Type B pancreatic cell (in vitro differentiated cells): Measurements from ENCODE around the gene AZIN2. TPM values are rescaled to one million over a fixed set of nuclear protein-coding genes. Genes with fewer than 3 reads are reported as not detected.

Experiments
- DNase-seq: peaks from one replicate; pipeline ENCODE4 v3.0.0; 2021; ENCODE audit warnings: mixed read lengths; ENCODE audit not compliant: unreplicated experiment; ENCODE audit errors: extremely low spot score
- H3K27ac Mint-ChIP-seq: 2 replicates; pipeline ENCODE4 v1.8.0; 2021; ENCODE audit warnings: mild to moderate bottlenecking, mixed read lengths
- H3K27me3 Mint-ChIP-seq: 2 replicates; pipeline ENCODE4 v1.8.0; 2021; ENCODE audit warnings: mixed read lengths
- H3K36me3 Mint-ChIP-seq: 2 replicates; pipeline ENCODE4 v1.8.0; 2021; ENCODE audit warnings: mixed read lengths
- H3K4me1 Mint-ChIP-seq: one replicate; pipeline ENCODE4 v1.8.0; 2021; ENCODE audit warnings: mixed read lengths; ENCODE audit not compliant: unreplicated experiment
- H3K4me3 Mint-ChIP-seq: 2 replicates; pipeline ENCODE4 v1.8.0; 2021; ENCODE audit warnings: mild to moderate bottlenecking, mixed read lengths
- H3K9me3 Mint-ChIP-seq: 2 replicates; pipeline ENCODE4 v1.8.0; 2021; ENCODE audit warnings: mixed read lengths
- CTCF ChIP-seq: fragments of 200-600 bp; sonication (generic); conservative IDR thresholded peaks from 2 replicates; pipeline ENCODE4 v1.5.0; 2021; ENCODE audit warnings: antibody characterized with exemption, mild to moderate bottlenecking
- long read RNA-seq: library from polyadenylated mRNA; unstranded; transcript quantifications from one replicate; pipeline ENCODE4 v2.0.0, GENCODE V29; 2020
- total RNA-seq: library from RNA; stranded (reverse); gene quantifications from 2 replicates; pipeline ENCODE4 v1.2.1, GENCODE V29; 2021; ENCODE audit warnings: low replicate concordance

The AZIN2 gene
- 5.1 and 8.9 TPM in 2 replicates for total RNA-seq
- long read RNA-seq, partial matches to known transcripts: 0 of 3 reads
- long read RNA-seq, other reads (novel, unspliced or antisense): 3 of 3 reads

GRCh38 chr1:33080885-33081553, at the start of gene AZIN2:
Gene AZIN2 (plus strand): TSS chr1:33081153. CDS start chr1:33082250, 1,097 bp downstream.
- TF ChIP-seq CTCF: peak; percentile 35
- peak within 1 kb of the TSS; percentile 83 for H3K4me3 Mint-ChIP-seq
- H3K4me1 Mint-ChIP-seq: peaks cover 10% of the 10 kb centered on the region
- no peaks in the 10 kb centered on the region for H3K36me3 Mint-ChIP-seq
- peak; percentile 99 for DNase-seq
- H3K27ac Mint-ChIP-seq: peak within 1 kb of the TSS; percentile 14
- H3K27me3 Mint-ChIP-seq: peaks cover 15% of the 10 kb centered on the region
- H3K9me3 Mint-ChIP-seq: no peaks in the 10 kb centered on the region

- no peak overlapping the region for H3K27ac Mint-ChIP-seq
- H3K36me3 Mint-ChIP-seq: peaks cover 17% of the 10 kb centered on the region
- H3K4me3 Mint-ChIP-seq: no peak overlapping the region
- no peaks in the 10 kb centered on the region for H3K27me3 Mint-ChIP-seq
- no peaks in the 10 kb centered on the region for H3K9me3 Mint-ChIP-seq
- H3K4me1 Mint-ChIP-seq: peaks cover 23% of the 10 kb centered on the region
- no peak for TF ChIP-seq CTCF
- no peak for DNase-seq
Observed at GRCh38 chr1:33031506-33031905, 49.4 kb upstream of the AZIN2 start.

- peaks cover 26% of the 10 kb centered on the region for H3K4me1 Mint-ChIP-seq
- H3K36me3 Mint-ChIP-seq: peaks cover 23% of the 10 kb centered on the region
- H3K27me3 Mint-ChIP-seq: no peaks in the 10 kb centered on the region
- H3K27ac Mint-ChIP-seq: no peak overlapping the region
- no peak overlapping the region for H3K4me3 Mint-ChIP-seq
- H3K9me3 Mint-ChIP-seq: peaks cover 4% of the 10 kb centered on the region
- no peak for DNase-seq
- no peak for TF ChIP-seq CTCF
Observed at GRCh38 chr1:33032126-33032869, 48.7 kb upstream of the AZIN2 start.

GRCh38 chr1:33036051-33036525, 44.9 kb upstream of the AZIN2 start:
- Mint-ChIP-seq H3K4me1 (peaks cover 13% of the 10 kb centered on the region), H3K36me3 (peaks cover 11% of the 10 kb centered on the region), H3K27me3 (no peaks in the 10 kb centered on the region), H3K4me3 (peak overlapping the region; percentile 98), H3K27ac (peak overlapping the region; percentile 89), H3K9me3 (peaks cover 5% of the 10 kb centered on the region)
- no peak for TF ChIP-seq CTCF
- DNase-seq: no peak

GRCh38 chr1:33036526-33037503, 44.1 kb upstream of the AZIN2 start, which contains the start of gene AK2:
Gene AK2 (minus strand): TSS chr1:33036883. CDS start chr1:33036828, 55 bp downstream.
- TF ChIP-seq CTCF: no peak
- peaks cover 9% of the 10 kb centered on the region for H3K36me3 Mint-ChIP-seq
- DNase-seq: peak; percentile 94
- H3K4me3 Mint-ChIP-seq: peak within 1 kb of the TSS; percentile 98
- peak within 1 kb of the TSS; percentile 89 for H3K27ac Mint-ChIP-seq
- no peaks in the 10 kb centered on the region for H3K27me3 Mint-ChIP-seq
- peaks cover 5% of the 10 kb centered on the region for H3K9me3 Mint-ChIP-seq
- peaks cover 13% of the 10 kb centered on the region for H3K4me1 Mint-ChIP-seq
